GM21515 (cell line): ENCODE results near the gene OR52E2.
"Not testable (repeated sequence)": the region's sequence is repeated elsewhere in the genome, so short reads cannot be mapped to it uniquely, and the experiment has no call there.

ENCODE experiments used
- ATAC-seq: cut with Tn5 transposase; IDR thresholded peaks from one replicate; pipeline ENCODE4 v1.9.1; 2021; ENCODE audit not compliant: unreplicated experiment

The OR52E2 gene

DNA sequence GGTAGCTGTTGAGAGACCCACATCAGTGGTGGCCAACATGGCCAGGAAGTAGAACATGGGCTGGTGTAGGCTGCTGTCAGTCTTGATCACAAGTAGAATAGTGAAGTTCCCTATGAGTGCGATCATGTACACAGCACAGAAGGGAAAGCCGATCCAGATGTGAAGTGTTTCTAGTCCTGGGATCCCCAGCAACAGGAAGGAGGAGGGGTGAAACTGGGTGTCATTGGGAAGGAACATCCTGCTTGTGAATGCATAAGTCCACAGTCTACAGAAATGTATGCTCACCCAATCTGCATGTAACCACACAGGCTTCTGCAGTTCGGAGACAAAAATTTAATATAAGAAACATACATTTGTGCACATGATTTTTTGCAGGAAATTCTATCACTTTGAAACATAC, at the start of gene OR52E2:
Gene OR52E2, minus strand, starts transcription at position 237 of the 400 bp plus-strand sequence. Its CDS starts 0 bp downstream, at position 237.
- ATAC-seq, result no peak

- ATAC-seq, result no peak
These were observed 47.9 kb upstream of the OR52E2 start for GRCh38 chr11:5107285-5107684.

GRCh38 chr11:5103066-5103465, 43.6 kb upstream of the OR52E2 start:
- no peak for ATAC-seq

- no peak for ATAC-seq
These were observed 42.8 kb upstream of the OR52E2 start for GRCh38 chr11:5102246-5102645.

GRCh38 chr11:5096011-5096410, 36.6 kb upstream of the OR52E2 start:
- no peak for ATAC-seq

DNA sequence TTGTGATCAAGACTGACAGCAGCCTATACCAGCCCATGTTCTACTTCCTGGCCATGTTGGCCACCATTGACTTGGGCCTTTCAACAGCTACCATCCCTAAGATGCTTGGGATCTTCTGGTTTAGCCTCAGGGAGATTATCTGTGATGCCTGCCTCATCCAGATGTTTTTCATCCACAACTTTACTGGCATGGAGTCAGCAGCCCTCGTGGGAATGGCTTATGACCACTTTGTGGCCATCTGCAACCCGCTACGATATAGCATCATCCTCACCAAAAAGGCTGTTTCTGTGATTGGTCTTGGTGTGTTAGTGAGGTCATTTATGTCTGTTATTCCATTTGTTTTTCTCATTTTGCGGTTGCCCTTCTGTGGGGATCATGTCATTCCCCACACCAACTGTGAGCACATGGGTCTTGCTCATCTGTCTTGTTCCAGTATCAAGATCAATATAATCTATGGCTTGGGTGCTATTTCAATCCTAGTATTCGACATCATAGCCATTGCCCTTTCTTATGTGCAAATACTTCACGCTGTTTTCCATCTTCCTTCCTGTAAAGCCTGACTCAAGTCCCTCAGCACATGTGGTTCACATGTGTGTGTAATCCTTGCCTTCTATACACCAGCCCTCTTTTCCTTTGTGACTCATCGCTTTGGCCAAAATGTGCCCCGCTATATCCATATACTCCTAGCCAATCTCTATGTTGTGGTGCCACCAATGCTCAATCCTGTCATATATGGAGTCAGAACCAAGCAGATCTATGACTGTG, 33.6 kb upstream of the OR52E2 start:
- ATAC-seq, result no peak

DNA sequence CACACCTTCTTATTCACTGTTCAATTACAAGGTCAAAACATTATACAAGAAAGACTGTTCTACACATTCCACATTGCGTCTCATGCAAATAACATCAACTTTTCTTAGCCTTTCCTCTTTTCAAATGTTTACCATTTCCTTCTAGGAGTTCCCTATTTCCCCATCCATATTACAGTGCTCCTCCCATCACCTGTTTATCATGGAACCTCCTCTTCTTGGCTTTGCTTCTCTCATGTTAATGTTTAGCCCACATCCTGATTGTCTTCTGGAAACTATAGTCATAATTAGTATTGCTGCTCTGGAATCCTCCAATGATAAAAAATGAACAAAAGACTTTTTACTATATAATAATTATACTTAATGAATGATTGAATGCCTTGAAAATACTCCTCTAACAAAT, 31.2 kb upstream of the OR52E2 start:
- no peak for ATAC-seq

DNA sequence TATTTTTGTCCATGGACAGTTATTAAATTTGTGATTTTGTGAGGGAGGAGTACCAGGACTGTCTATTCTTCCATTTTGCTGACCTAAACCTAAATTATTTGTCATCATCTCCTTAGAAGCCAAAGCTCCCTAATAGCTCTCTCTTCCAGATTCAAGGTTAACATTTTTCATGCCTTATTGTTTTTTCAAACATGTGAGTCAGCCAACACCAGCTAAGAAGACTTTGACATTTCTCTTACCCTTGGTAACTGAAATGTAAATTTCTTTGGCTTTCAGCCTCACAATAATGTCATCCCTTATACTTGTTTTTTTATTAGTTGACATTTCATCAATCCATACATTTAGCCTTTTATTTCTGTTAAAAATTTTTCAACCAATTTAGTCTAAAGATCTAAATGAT, 29.1 kb upstream of the OR52E2 start:
- ATAC-seq, result no peak

- ATAC-seq, result no peak
These were observed 24.2 kb upstream of the OR52E2 start for GRCh38 chr11:5083602-5084001.

DNA sequence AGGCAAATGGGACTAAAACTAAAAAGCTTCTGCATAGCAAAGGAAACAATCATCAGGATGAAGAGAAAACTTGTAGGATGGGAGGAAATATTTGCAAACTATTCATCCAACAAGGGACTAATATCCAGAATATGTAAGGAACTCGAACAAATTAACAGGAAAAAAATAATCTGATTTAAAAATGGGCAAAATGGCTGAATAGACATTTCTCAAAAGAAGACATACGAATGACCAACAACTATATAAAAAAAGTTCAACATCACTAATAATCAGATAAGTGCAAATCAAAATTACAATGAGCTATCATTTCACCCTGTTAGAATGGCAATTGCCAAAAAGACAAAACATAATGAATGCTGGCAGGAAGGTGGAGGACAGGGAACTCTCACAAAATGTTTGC, 22.0 kb upstream of the OR52E2 start:
- no peak for ATAC-seq

DNA sequence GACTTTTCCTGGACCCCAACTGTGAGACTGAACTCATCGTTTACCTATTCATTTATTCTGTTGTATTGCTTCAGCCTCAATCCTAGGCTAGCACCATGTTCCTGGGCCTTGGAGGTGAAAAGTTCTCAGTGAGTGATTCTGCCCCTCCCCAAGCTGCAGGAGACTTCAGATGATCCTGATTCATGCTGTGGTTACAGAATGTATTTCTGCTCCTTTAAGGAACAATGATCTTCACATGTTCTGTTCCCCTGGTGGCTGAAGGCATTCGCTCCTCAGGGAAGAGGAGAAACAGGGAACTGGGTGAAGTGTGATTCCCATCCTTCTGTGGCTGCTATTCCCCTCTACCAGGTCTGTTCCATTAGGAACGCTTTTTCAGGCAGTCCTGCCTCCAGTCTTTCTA, 12.4 kb upstream of the OR52E2 start:
- ATAC-seq, result no peak

DNA sequence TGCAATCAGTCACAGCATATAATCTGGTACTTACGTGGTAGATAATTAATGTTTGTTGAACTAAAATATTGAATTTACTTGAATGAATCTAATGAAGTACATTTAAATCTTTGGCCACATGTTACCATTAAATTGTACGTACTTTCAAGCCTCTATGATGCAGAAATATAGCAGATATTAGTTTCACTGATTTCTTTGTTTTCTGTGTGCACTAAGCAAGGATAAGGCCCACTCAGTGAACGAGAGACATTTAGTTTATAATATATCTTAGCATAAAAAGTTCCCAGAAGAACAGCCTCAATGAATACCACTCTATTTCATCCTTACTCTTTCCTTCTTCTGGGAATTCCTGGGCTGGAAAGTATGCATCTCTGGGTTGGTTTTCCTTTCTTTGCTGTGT, 9.8 kb upstream of the OR52E2 start, which contains the start of gene OR52E1:
Gene OR52E1, plus strand, starts transcription at position 301 of the 400 bp plus-strand sequence.
- ATAC-seq, result no peak

DNA sequence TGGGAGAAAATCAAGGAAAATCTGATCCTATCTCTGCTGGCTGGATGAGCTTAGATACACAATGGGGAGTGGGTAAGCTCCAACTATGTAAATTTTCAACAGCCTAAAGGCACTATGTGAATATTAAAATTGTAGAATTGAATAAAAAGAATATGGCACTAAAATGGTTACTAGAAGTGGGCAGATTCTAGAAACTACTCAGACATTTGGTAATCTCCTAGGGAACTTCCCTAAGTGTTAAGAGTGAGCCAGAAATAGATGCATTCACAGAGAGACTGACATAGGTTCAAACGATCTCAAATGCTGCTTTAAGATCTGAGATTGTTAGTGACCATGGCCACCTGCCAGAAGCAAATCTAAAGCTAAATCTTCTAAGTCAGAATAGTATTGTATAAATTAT, 5.6 kb upstream of the OR52E2 start:
- ATAC-seq, result no peak

DNA sequence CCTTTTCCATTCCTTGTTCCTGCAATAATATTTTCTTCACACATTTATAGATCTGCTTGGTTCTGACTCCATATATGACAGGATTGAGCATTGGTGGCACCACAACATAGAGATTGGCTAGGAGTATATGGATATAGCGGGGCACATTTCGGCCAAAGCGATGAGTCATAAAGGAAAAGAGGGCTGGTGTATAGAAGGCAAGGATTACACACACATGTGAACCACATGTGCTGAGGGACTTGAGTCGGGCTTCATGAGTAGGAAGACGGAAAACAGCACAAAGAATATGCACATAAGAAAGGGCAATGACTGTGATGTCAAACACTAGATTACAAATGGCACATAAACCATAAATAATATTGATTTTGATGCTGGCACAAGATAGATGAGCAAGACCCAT, 748 bp downstream of the OR52E2 start:
- not testable (repeated sequence) for ATAC-seq

- no peak for ATAC-seq
These were observed 12.6 kb downstream of the OR52E2 start for GRCh38 chr11:5046754-5047330.

DNA sequence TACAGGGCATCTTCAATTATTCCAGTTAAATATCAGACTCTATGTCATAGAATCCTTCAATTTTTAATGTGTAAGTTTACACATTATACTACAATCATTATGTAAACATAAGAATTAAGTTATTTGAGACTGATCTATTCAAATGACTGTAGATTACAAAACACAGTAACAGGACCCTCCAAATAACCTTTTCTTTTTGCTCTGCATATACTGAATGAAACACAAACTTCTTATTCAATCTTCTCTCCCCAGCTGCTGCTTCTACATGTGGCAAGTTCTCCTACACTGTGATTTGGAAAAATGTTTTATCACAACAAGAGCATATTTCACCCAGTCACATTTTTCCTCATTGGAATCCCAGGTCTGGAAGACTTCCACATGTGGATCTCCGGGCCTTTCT, 13.2 kb downstream of the OR52E2 start, which contains the start of gene OR52J3:
Gene OR52J3, plus strand, starts transcription at position 301 of the 400 bp plus-strand sequence. Its CDS starts 0 bp downstream, at position 301.
- ATAC-seq, result no peak

- ATAC-seq, result no peak
These were observed 16.0 kb downstream of the OR52E2 start for GRCh38 chr11:5043380-5043779.

- ATAC-seq, result no peak
These were observed 17.3 kb downstream of the OR52E2 start for GRCh38 chr11:5042091-5042490.

DNA sequence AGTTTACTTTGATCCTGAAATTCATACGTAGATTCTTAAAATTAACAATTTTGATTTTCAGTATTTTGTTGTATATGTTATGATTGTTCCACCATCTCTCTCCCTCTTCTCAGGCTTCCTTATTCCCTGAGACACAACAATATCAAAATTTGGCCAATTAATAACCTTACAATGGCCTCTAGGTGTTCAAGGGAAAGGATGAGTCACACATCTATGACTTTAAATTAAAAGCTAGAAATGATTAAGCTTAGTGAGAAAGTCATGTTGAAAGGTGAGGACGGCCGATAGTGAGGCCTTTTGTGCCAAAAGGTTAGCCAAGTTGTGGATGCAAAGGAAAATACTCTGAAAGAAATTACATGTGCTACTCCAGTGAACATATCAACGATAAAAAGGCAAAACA, 18.6 kb downstream of the OR52E2 start:
- ATAC-seq, result no peak

DNA sequence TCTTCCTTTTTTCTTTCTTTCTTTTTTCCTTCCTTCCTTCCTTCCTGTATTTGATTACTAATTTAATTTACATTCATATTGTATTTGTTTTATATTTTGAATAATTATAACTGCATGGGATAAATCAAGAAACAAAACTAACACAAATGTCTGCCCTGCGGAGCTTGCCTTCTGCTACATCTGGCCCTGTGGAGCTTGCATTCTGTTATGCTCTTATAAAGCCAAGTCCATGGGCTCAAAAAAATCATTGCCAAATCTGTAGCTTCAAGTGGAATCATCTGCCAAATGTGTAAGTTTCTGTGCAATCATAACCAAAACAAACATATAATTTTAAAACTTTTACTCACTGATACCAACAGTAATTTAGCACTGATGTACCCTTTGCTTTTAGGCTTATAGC, 21.1 kb downstream of the OR52E2 start:
- ATAC-seq, result no peak

DNA sequence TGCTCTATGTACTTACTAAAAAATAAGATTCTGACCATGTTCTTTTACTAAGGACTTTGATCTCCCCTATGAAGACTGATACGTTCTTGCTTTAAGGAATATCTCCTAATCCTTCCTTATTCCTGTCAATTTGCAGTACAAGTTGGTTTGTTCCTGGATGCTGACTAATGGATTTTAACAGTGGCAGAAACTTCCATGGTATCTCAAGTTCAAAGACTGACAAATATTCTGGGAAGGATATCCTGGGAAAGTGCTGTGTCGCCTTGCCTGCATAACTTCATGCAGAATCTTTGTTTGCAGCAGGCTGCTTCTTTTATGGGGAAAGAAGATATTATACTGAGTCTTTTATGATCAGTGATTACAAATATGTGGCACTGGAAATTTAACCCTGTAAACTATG, 21.5 kb downstream of the OR52E2 start:
- ATAC-seq, result no peak

DNA sequence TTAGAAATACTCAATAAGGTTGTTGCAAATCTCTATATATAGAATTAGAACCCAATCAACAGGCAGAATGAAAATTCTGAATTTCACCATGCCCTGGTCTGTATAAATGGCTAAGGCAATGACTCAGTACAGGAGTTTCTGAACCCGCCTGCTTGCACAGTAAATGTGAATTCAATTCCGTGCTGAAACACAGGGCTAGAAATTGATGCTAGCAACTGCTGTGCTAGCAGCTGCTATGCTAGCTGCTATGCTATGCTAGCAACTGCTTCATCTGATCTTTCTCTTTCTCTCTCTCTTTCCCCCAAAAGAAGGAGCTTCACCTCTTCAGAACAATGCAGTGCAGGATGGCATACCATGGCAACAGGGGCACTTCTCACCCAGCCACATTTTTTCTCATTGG, 22.8 kb downstream of the OR52E2 start:
- ATAC-seq, result no peak

- no peak for ATAC-seq
These were observed 37.4 kb downstream of the OR52E2 start for GRCh38 chr11:5021996-5022395.
